H1 (cell line): ENCODE results near the gene SCGB1D2. TPM values are rescaled to one million over a fixed set of nuclear protein-coding genes. Genes with fewer than 3 reads are reported as not detected.

Experiments
- CTCF ChIA-PET: fragments of 300-600 bp; sonication (Branson Sonifier 250); formaldehyde crosslinking; loops from one replicate; lab custom pipeline; 2021; ENCODE audit not compliant: partially characterized antibody; lab: Charles Lee
- POLR2A ChIA-PET: fragments of 300-600 bp; sonication (Branson Sonifier 250); formaldehyde crosslinking; loops from one replicate; lab custom pipeline; 2021; ENCODE audit warnings: inconsistent platforms; ENCODE audit not compliant: partially characterized antibody; lab: Charles Lee
- DNase-seq, 2 experiments: peaks; one replicate each; pipeline versions ENCODE4 v3.0.0 to v3.0.0-alpha.2; 2010 to 2022; ENCODE audit warnings: low spot score in 2 of 2, low read depth in 1 of 2, mixed read lengths in 1 of 2
- FAIRE-seq: peaks from 2 replicates; lab custom pipeline; 2011; peaks lifted over from hg19 to GRCh38; lab: Jason Lieb, UNC
- H2AFZ ChIP-seq: 2 replicates; pipeline ENCODE4 v1.8.1; 2012; ENCODE audit warnings: low read length, inconsistent platforms
- H2AK5ac ChIP-seq: 2 replicates; pipeline ENCODE4 v1.6.1; 2013; ENCODE audit warnings: low read depth, low read length
- H2BK120ac ChIP-seq: replicated peaks from 2 replicates; pipeline ENCODE3; 2013; ENCODE audit warnings: low read depth, low read length, inconsistent platforms
- H2BK12ac ChIP-seq: 2 replicates; pipeline ENCODE4 v1.6.1; 2013; ENCODE audit warnings: low read depth, low read length
- H2BK15ac ChIP-seq: 2 replicates; pipeline ENCODE4 v1.6.1; 2013; ENCODE audit warnings: low read length
- H2BK20ac ChIP-seq: 2 replicates; pipeline ENCODE4 v1.6.1; 2013; ENCODE audit warnings: low read length
- H2BK5ac ChIP-seq: 2 replicates; pipeline ENCODE4 v1.6.1; 2013; ENCODE audit warnings: low read depth, low read length
- H3K14ac ChIP-seq: 2 replicates; pipeline ENCODE4 v1.6.1; 2013; ENCODE audit warnings: inconsistent platforms; ENCODE audit not compliant: insufficient read length
- H3K18ac ChIP-seq: 2 replicates; pipeline ENCODE4 v1.6.1; 2013; ENCODE audit warnings: low read length; ENCODE audit errors: extremely low read depth
- H3K23ac ChIP-seq: 2 replicates; pipeline ENCODE4 v1.6.1; 2013; ENCODE audit warnings: inconsistent platforms; ENCODE audit not compliant: insufficient read length
- H3K23me2 ChIP-seq: 2 replicates; pipeline ENCODE4 v1.6.1; 2013; ENCODE audit warnings: low read depth, low read length
- H3K27ac ChIP-seq: 2 replicates; pipeline ENCODE4 v1.6.1; 2011; ENCODE audit warnings: low read depth, low read length, inconsistent platforms
- H3K27me3 ChIP-seq, 4 experiments: replicated peaks in 1 of 4; 1 replicate in 1 of 4; 2 replicates in 3 of 4; pipeline versions ENCODE4 v1.6.1 to v1.8.1; 2011 to 2013; ENCODE audit warnings: low read length in 3 of 4, mild to moderate bottlenecking in 3 of 4, inconsistent platforms in 2 of 4, mixed read lengths in 2 of 4, moderate library complexity in 1 of 4; ENCODE audit not compliant: control insufficient read depth in 3 of 4, insufficient read depth in 3 of 4; ENCODE audit errors: extremely low read depth in 1 of 4
- H3K36me3 ChIP-seq, 4 experiments: 2 replicates each; pipeline versions ENCODE4 v1.6.1 to v1.8.1; 2011 to 2013; ENCODE audit warnings: mild to moderate bottlenecking in 4 of 4, low read length in 3 of 4, moderate library complexity in 2 of 4, control low read depth in 1 of 4, inconsistent platforms in 1 of 4; ENCODE audit not compliant: insufficient read depth in 4 of 4, control insufficient read depth in 2 of 4
- H3K4ac ChIP-seq: replicated peaks from 2 replicates; pipeline ENCODE3; 2013; ENCODE audit warnings: low read length, low read depth, mixed read lengths, inconsistent platforms; ENCODE audit not compliant: insufficient read length
- H3K4me1 ChIP-seq, 4 experiments: replicated peaks in 1 of 4; 1 replicate in 1 of 4; 2 replicates in 3 of 4; pipeline versions ENCODE4 v1.6.1 to v1.8.1; 2011 to 2013; ENCODE audit warnings: low read length in 3 of 4, inconsistent platforms in 2 of 4, mixed read lengths in 1 of 4; ENCODE audit not compliant: insufficient read depth in 4 of 4, control insufficient read depth in 3 of 4
- H3K4me2 ChIP-seq, 2 experiments: 2 replicates each; pipeline versions ENCODE4 v1.6.1 to v1.8.1; 2011 to 2013; ENCODE audit warnings: low read depth in 2 of 2, low read length in 2 of 2, control low read depth in 1 of 2, inconsistent platforms in 1 of 2, mild to moderate bottlenecking in 1 of 2; ENCODE audit not compliant: insufficient read depth in 1 of 2
- H3K4me3 ChIP-seq, 4 experiments: fragments of 200-600, 300-600 bp in 1 of 4; sonication (generic), shearing (Covaris generic), sonication (Bioruptor Twin) in 1 of 4; 2 replicates each; pipeline versions ENCODE4 v1.5.1 to v1.8.1; 2011 to 2016; ENCODE audit warnings: low read length in 4 of 4, low read depth in 3 of 4, control low read depth in 2 of 4, inconsistent platforms in 2 of 4, mild to moderate bottlenecking in 2 of 4, mixed read lengths in 1 of 4, moderate library complexity in 1 of 4; ENCODE audit not compliant: insufficient read depth in 2 of 4; ENCODE audit errors: extremely low read depth in 1 of 4
- H3K56ac ChIP-seq: replicated peaks from 2 replicates; pipeline ENCODE3; 2013; ENCODE audit warnings: low read depth, mild to moderate bottlenecking, mixed read lengths, low read length, inconsistent platforms; ENCODE audit not compliant: insufficient read length
- H3K79me1 ChIP-seq: 2 replicates; pipeline ENCODE4 v1.6.1; 2013; ENCODE audit warnings: low read depth, low read length, control low read depth
- H3K79me2 ChIP-seq, 2 experiments: 2 replicates each; pipeline versions ENCODE4 v1.6.1 to v1.8.1; 2012 to 2013; ENCODE audit warnings: low read length in 2 of 2, mild to moderate bottlenecking in 2 of 2, inconsistent platforms in 1 of 2; ENCODE audit not compliant: insufficient read depth in 2 of 2, control insufficient read depth in 1 of 2
- H3K9ac ChIP-seq, 4 experiments: replicated peaks in 1 of 4; 1 replicate in 1 of 4; 2 replicates in 3 of 4; pipeline versions ENCODE4 v1.6.1 to v1.8.1; 2011 to 2013; ENCODE audit warnings: low read depth in 3 of 4, low read length in 3 of 4, control low read depth in 2 of 4, mild to moderate bottlenecking in 2 of 4, moderate library complexity in 2 of 4, inconsistent platforms in 1 of 4; ENCODE audit errors: extremely low read depth in 1 of 4
- H3K9me3 ChIP-seq, 2 experiments: 2 replicates each; pipeline versions ENCODE4 v1.6.1 to v1.8.1; 2012 to 2013; ENCODE audit warnings: mild to moderate bottlenecking in 2 of 2, moderate library complexity in 2 of 2, control low read depth in 1 of 2, inconsistent platforms in 1 of 2, low read depth in 1 of 2, low read length in 1 of 2, mixed read lengths in 1 of 2; ENCODE audit not compliant: insufficient read depth in 2 of 2
- H4K20me1 ChIP-seq, 2 experiments: replicated peaks in 1 of 2; 2 replicates each; pipeline versions ENCODE3 to v1.8.1; 2011 to 2013; ENCODE audit warnings: inconsistent platforms in 2 of 2, low read length in 2 of 2, mild to moderate bottlenecking in 1 of 2; ENCODE audit not compliant: insufficient read depth in 2 of 2, control insufficient read depth in 1 of 2
- H4K5ac ChIP-seq: 2 replicates; pipeline ENCODE4 v1.6.1; 2013; ENCODE audit warnings: low read length, low read depth, mixed read lengths, inconsistent platforms; ENCODE audit not compliant: insufficient read length
- H4K8ac ChIP-seq: 2 replicates; pipeline ENCODE4 v1.8.0; 2013; ENCODE audit warnings: mild to moderate bottlenecking, moderate library complexity, low read length, inconsistent platforms; ENCODE audit not compliant: insufficient read depth; ENCODE audit errors: extremely low read depth
- H4K91ac ChIP-seq: replicated peaks from 2 replicates; pipeline ENCODE3; 2013; ENCODE audit warnings: low read length, mixed read lengths, inconsistent platforms; ENCODE audit not compliant: insufficient read length
- JUND ChIP-seq: IDR thresholded peaks from 2 replicates; pipeline ENCODE4 v1.6.1; 2011; ENCODE audit warnings: mild to moderate bottlenecking, improper control_type of control experiment, low read length
- RAD21 ChIP-seq, 2 experiments: IDR thresholded peaks in 1 of 2; conservative IDR thresholded peaks in 1 of 2; 2 replicates each; pipeline ENCODE4 v1.6.1; 2011; ENCODE audit warnings: low read depth in 2 of 2, low read length in 2 of 2, improper control_type of control experiment in 1 of 2, inconsistent platforms in 1 of 2, mild to moderate bottlenecking in 1 of 2, moderate library complexity in 1 of 2
- ZNF274 ChIP-seq: IDR thresholded peaks from 2 replicates; pipeline ENCODE4 v1.7.0; 2012; ENCODE audit warnings: low read length, borderline replicate concordance; ENCODE audit errors: extremely low read depth
- WGBS, 2 experiments: shearing (Covaris generic) in 1 of 2; methylation state at CpG; one replicate each; pipeline versions ENCODE4 v1.1.6 to v1.1.7; 2013 to 2015; ENCODE audit warnings: low lambda C conversion rate in 2 of 2, mixed read lengths in 2 of 2, inconsistent platforms in 1 of 2, low coverage in 1 of 2, missing lambda C conversion rate in 1 of 2; ENCODE audit not compliant: insufficient replicate concordance in 2 of 2, insufficient coverage in 1 of 2, insufficient read length in 1 of 2; ENCODE audit errors: extremely low coverage in 1 of 2, missing lambda C conversion rate in 1 of 2; 5-methylcytosine and 5-hydroxymethylcytosine counted together
- polyA plus RNA-seq, 7 experiments: library from polyadenylated mRNA; depleted of rRNA in 3 of 7; stranded (reverse) in 5 of 7; unstranded in 2 of 7; fragments of >200 nt in 5 of 7; fragments of 200-250 nt in 2 of 7; gene quantifications; 1 replicate in 5 of 7; 2 replicates in 1 of 7; 4 replicates in 1 of 7; pipeline versions ENCODE4 v1.2.1 to v1.2.3, GENCODE V29; 2011 to 2013; ENCODE audit warnings: missing spikeins in 2 of 7, mixed read lengths in 2 of 7
- total RNA-seq: library from RNA; stranded (reverse); fragmentation: NEBNext Ultra II Directional; extraction: Animal tissue kit (Norgen Biotek cat#: 25700); gene quantifications from 2 replicates; pipeline ENCODE4 v1.2.1, GENCODE V29; 2021

SCGB1D2 gene
- total and polyA plus RNA-seq, 2 of the 8 experiments (the other 6 are each of a cell fraction or from before 2014, with no cell fraction given): not detected

DNA sequence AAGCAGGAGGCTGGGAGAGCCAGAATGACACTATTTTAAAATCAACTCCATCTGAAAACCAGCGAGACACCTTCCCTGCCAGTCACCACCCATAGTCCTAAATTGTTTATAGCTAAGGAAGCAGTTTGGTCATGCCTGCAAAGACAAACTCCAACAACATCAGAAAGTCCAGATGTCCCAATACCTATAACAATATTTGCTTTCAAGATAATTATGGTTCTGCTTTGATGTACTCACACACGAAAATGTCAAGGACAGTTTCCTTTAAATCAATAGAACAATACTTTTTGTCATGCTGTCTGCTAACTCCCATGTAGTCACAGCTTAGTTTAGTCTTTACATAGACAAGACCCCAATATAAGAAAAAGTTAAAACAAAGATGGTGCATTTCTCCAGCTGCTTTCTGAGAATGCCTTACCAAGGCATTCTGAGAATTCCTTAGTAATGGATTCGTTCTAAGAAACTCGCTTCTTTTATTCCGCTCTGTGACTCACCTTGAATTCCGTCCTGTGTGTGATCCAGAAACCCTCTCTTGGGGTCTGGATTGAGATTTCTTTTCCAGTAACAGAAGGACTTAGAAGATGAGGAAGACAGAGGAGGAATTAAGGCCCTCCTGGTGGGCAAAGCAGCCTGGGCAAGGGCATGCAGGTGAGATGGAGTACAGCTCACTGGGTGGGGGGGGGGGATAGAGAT is 18.4 kb downstream of the SCGB1D2 start:
- CTCF ChIA-PET: interaction anchor here (0.6 to 1.6 kb wide), 5 partner anchors 13 to 70 kb away, joined by 3 to 6 read pairs (median 3); partner anchors contain the start of genes SCGB1D1 and SCGB1D2
- no peak overlapping the region for H2BK5ac ChIP-seq
- no peak for FAIRE-seq

More for the DNA sequence above, 18.4 kb downstream of the SCGB1D2 start:
- DNase-seq: no peak
- H3K4me2 ChIP-seq: no peak overlapping the region
- H4K20me1 ChIP-seq: no peaks in the 10 kb centered on the region
- H3K9ac ChIP-seq: no peak overlapping the region
- no peak overlapping the region for H2AK5ac ChIP-seq
- H3K36me3 ChIP-seq: no peaks in the 10 kb centered on the region
- WGBS, 2 experiments: 72% methylated on average over 6 of the region's 6 CpGs; no CpG with 5 or more reads in 1 of the 2 experiments
- H3K9me3 ChIP-seq: no peaks in the 10 kb centered on the region
- POLR2A ChIA-PET: interaction anchor here (1.0 kb wide), 1 partner anchor 111 kb away, joined by 3 read pairs; no protein-coding TSS in a partner anchor
- H3K4me1 ChIP-seq: no peaks in the 10 kb centered on the region
- H4K8ac ChIP-seq: no peak overlapping the region
- H3K23me2 ChIP-seq: no peaks in the 10 kb centered on the region
- no peak overlapping the region for H3K56ac ChIP-seq
- H3K18ac ChIP-seq: no peak overlapping the region
- H4K5ac ChIP-seq: no peak overlapping the region
- H2BK12ac ChIP-seq: no peak overlapping the region
- H2AFZ ChIP-seq: no peak overlapping the region
- no peak overlapping the region for H3K4ac ChIP-seq
- no peak overlapping the region for H4K91ac ChIP-seq
- H2BK120ac ChIP-seq: no peak overlapping the region
- TF ChIP-seq JUND (peak; percentile 55; the same call in 1 of the 2 replicates), RAD21 (IDR thresholded peaks at IDR 0.05 in 1 of 2, conservative IDR thresholded peaks at IDR 0.05 in 1 of 2; ENCODE audit: low read depth in 2 of 2, low read length in 2 of 2) (no peak), ZNF274 (no peak)
- no peak overlapping the region for H2BK20ac ChIP-seq
- no peaks in the 10 kb centered on the region for H3K27me3 ChIP-seq
- H3K14ac ChIP-seq: no peak overlapping the region
- H3K27ac ChIP-seq: no peak overlapping the region
- no peak overlapping the region for H3K23ac ChIP-seq
- no peak overlapping the region for H2BK15ac ChIP-seq
- no peak overlapping the region for H3K4me3 ChIP-seq
- H3K79me2 ChIP-seq: no peaks in the 10 kb centered on the region
- no peaks in the 10 kb centered on the region for H3K79me1 ChIP-seq
